ENCODE data around the gene MPO.

The MPO gene

DNA sequence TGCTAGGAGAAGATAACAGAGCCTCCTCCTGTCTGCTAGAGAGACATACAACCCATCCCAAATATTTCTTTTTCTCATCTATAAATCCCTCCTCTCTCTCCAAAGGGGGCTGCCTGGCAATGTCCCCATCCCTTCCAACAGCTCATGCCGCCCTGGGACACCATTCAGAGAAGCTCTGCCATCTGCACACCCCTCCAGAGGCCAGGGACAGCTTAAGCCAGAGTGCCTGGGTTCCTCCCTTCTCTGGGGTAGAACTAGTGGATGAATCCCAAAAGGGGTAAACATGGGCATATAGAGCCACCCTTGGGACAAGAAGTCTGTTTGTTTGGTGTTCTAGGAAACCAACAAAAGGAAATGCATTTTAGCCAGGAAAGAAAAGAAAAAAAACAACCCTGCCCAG, 44.9 kb downstream of the MPO start:
- TF ChIP-seq SNAI2 (CRISPR knock-in tag; IDR thresholded peaks at IDR 0.05): no peak
- TF ChIP-seq ZNF8 (CRISPR knock-in tag; IDR thresholded peaks at IDR 0.05): no peak
- TF ChIP-seq ZNF565 (CRISPR knock-in tag; conservative IDR thresholded peaks at IDR 0.05; ENCODE audit: low read depth): no peak
- no peak for TF ChIP-seq ARNTL (CRISPR knock-in tag; IDR thresholded peaks at IDR 0.05; ENCODE audit: borderline replicate concordance, low read depth)
- TF ChIP-seq ISL1 (CRISPR knock-in tag; IDR thresholded peaks at IDR 0.05): no peak
- TF ChIP-seq ZC3H10 (CRISPR knock-in tag; IDR thresholded peaks at IDR 0.05): no peak
- ATAC-seq: no peak

DNA sequence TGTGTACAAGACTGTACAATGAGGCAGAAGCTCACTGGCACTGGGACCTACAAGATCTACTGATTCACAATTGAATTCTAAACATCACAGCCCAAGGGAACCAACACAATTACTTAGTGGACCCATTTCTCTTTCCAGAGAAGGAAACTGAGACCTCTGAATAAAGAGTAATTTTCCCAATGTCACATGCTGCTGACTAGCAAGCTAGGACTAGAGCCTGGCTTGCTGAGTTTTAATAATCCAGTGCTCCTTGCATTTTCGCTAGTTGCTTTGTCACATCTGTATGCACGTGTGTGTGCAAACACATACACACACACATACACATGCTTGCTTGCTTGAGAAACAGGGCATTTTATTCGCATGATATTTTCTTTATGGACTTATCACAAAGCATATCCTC, 46.2 kb downstream of the MPO start:
- no peak for TF ChIP-seq ZFP3 (CRISPR knock-in tag; IDR thresholded peaks at IDR 0.05)
- no peak for ATAC-seq

DNA sequence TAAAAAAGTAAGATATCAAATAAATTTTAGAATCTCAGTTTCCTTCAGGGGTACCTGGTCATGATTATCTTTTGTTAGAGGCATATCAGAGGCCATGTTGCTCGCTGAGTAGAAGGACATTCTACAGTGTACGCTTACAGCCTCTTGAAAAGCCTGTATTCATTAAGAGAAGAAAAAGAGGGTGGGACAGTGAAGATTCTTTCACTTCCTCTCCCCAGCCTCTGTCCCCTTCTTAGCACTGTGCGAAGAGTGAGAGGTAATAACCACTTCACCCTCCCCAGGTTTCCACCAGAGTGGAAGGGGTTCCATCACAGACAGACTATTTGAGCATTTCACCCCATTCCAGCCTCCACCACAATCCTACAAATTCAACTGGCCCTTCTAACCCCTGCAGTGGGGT, 47.2 kb downstream of the MPO start:
- TF ChIP-seq CSDC2 (CRISPR knock-in tag; IDR thresholded peaks at IDR 0.05): no peak
- TF ChIP-seq SNAI2 (CRISPR knock-in tag; IDR thresholded peaks at IDR 0.05): no peak
- TF ChIP-seq ISL1 (CRISPR knock-in tag; IDR thresholded peaks at IDR 0.05): no peak
- TF ChIP-seq ESRRG (CRISPR knock-in tag; IDR thresholded peaks at IDR 0.05): no peak
- no peak for TF ChIP-seq OSR1 (CRISPR knock-in tag; IDR thresholded peaks at IDR 0.05)
- TF ChIP-seq BACH2 (CRISPR knock-in tag; IDR thresholded peaks at IDR 0.05; ENCODE audit: borderline replicate concordance): no peak
- no peak for ATAC-seq

DNA sequence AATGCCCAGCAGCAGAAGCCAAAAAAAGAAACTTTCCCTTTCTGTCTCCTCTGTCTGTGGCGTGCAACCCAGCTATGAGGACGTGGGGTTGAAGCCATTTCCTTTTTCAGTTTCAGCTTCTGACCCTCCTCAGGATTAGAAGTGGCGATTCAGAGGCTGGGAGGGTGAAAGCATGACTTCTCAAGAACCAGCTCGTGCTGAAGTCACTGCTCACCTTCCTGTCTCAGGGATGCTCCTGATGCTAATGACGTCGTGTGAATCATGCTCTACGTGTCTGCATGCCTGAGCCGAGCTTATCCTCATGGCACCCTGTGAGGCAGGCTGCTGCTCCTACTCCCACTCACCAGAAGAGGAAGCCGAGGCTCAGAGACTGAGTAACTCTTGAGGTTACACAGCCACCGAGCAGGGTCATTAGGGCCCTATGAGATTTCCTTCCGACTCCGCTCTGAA, 48.0 kb downstream of the MPO start:
- peak; percentile 52 for ATAC-seq
- TF ChIP-seq, protein P1, sequence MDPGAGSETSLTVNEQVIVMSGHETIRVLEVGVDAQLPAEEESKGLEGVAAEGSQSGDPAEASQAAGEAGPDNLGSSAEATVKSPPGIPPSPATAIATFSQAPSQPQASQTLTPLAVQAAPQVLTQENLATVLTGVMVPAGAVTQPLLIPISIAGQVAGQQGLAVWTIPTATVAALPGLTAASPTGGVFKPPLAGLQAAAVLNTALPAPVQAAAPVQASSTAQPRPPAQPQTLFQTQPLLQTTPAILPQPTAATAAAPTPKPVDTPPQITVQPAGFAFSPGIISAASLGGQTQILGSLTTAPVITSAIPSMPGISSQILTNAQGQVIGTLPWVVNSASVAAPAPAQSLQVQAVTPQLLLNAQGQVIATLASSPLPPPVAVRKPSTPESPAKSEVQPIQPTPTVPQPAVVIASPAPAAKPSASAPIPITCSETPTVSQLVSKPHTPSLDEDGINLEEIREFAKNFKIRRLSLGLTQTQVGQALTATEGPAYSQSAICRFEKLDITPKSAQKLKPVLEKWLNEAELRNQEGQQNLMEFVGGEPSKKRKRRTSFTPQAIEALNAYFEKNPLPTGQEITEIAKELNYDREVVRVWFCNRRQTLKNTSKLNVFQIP (CRISPR knock-in tag; IDR thresholded peaks at IDR 0.05; ENCODE audit: borderline replicate concordance, low read depth): no peak
- TF ChIP-seq ISL1 (CRISPR knock-in tag; IDR thresholded peaks at IDR 0.05) (no peak), ZFP30 (CRISPR knock-in tag; IDR thresholded peaks at IDR 0.05) (no peak), ARNTL (CRISPR knock-in tag; IDR thresholded peaks at IDR 0.05; ENCODE audit: borderline replicate concordance, low read depth) (no peak), ZNF8 (CRISPR knock-in tag; IDR thresholded peaks at IDR 0.05) (no peak), TOX (CRISPR knock-in tag; IDR thresholded peaks at IDR 0.05; ENCODE audit: borderline replicate concordance) (no peak), SNAI2 (CRISPR knock-in tag; IDR thresholded peaks at IDR 0.05) (no peak), GLIS3 (CRISPR knock-in tag; IDR thresholded peaks at IDR 0.05) (no peak), CSDC2 (CRISPR knock-in tag; IDR thresholded peaks at IDR 0.05) (no peak), ZC3H10 (CRISPR knock-in tag; IDR thresholded peaks at IDR 0.05) (no peak), ZNF565 (CRISPR knock-in tag; conservative IDR thresholded peaks at IDR 0.05; ENCODE audit: low read depth) (no peak)

DNA sequence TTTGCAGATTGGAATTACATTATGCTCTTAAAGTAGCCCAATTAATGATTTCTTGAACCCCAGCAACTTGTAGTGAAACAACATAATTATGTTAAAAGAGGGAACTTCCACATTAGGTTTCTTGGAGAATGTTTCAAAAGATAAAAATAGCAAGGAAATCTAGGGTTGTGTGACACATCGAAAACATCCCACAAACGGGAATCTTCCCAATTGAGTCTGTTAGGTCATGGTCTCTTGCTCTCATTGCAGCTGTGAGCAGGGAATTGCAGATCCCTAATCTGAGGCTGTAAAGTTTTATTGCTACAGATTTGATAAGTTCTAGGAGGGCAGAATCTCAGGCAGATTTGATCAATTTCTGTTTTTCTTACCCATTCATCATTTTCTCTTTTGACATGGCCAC, 49.1 kb downstream of the MPO start:
- ATAC-seq: no peak
- TF ChIP-seq, protein P2, sequence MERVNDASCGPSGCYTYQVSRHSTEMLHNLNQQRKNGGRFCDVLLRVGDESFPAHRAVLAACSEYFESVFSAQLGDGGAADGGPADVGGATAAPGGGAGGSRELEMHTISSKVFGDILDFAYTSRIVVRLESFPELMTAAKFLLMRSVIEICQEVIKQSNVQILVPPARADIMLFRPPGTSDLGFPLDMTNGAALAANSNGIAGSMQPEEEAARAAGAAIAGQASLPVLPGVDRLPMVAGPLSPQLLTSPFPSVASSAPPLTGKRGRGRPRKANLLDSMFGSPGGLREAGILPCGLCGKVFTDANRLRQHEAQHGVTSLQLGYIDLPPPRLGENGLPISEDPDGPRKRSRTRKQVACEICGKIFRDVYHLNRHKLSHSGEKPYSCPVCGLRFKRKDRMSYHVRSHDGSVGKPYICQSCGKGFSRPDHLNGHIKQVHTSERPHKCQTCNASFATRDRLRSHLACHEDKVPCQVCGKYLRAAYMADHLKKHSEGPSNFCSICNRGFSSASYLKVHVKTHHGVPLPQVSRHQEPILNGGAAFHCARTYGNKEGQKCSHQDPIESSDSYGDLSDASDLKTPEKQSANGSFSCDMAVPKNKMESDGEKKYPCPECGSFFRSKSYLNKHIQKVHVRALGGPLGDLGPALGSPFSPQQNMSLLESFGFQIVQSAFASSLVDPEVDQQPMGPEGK (CRISPR knock-in tag; IDR thresholded peaks at IDR 0.05; ENCODE audit: borderline replicate concordance): no peak
- TF ChIP-seq TCF4 (CRISPR knock-in tag; IDR thresholded peaks at IDR 0.05; ENCODE audit: borderline replicate concordance): no peak
- no peak for TF ChIP-seq PPARA (CRISPR knock-in tag; IDR thresholded peaks at IDR 0.05; ENCODE audit: borderline replicate concordance)
- TF ChIP-seq, protein P3, sequence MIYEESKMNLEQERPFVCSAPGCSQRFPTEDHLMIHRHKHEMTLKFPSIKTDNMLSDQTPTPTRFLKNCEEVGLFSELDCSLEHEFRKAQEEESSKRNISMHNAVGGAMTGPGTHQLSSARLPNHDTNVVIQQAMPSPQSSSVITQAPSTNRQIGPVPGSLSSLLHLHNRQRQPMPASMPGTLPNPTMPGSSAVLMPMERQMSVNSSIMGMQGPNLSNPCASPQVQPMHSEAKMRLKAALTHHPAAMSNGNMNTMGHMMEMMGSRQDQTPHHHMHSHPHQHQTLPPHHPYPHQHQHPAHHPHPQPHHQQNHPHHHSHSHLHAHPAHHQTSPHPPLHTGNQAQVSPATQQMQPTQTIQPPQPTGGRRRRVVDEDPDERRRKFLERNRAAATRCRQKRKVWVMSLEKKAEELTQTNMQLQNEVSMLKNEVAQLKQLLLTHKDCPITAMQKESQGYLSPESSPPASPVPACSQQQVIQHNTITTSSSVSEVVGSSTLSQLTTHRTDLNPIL (CRISPR knock-in tag; IDR thresholded peaks at IDR 0.05; ENCODE audit: low read depth): no peak
- TF ChIP-seq, protein P4, sequence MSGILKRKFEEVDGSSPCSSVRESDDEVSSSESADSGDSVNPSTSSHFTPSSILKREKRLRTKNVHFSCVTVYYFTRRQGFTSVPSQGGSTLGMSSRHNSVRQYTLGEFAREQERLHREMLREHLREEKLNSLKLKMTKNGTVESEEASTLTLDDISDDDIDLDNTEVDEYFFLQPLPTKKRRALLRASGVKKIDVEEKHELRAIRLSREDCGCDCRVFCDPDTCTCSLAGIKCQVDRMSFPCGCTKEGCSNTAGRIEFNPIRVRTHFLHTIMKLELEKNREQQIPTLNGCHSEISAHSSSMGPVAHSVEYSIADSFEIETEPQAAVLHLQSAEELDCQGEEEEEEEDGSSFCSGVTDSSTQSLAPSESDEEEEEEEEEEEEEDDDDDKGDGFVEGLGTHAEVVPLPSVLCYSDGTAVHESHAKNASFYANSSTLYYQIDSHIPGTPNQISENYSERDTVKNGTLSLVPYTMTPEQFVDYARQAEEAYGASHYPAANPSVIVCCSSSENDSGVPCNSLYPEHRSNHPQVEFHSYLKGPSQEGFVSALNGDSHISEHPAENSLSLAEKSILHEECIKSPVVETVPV (CRISPR knock-in tag; IDR thresholded peaks at IDR 0.05): no peak
- no peak for TF ChIP-seq ESRRG (CRISPR knock-in tag; IDR thresholded peaks at IDR 0.05)
- TF ChIP-seq OSR1 (CRISPR knock-in tag; IDR thresholded peaks at IDR 0.05): no peak
- no peak for TF ChIP-seq RARB (CRISPR knock-in tag; IDR thresholded peaks at IDR 0.05)
- TF ChIP-seq ZFP3 (CRISPR knock-in tag; IDR thresholded peaks at IDR 0.05): no peak

All from SK-N-SH treated with all-trans-retinoic acid at 6 μM for 48 hours (cell line).